Fibroblast of skin of back (primary cell): ENCODE data around the gene DDN.

Experiments used
- DNase-seq: peaks from one replicate; pipeline ENCODE4 v3.0.0-alpha.2; 2013

The DDN gene

DNA sequence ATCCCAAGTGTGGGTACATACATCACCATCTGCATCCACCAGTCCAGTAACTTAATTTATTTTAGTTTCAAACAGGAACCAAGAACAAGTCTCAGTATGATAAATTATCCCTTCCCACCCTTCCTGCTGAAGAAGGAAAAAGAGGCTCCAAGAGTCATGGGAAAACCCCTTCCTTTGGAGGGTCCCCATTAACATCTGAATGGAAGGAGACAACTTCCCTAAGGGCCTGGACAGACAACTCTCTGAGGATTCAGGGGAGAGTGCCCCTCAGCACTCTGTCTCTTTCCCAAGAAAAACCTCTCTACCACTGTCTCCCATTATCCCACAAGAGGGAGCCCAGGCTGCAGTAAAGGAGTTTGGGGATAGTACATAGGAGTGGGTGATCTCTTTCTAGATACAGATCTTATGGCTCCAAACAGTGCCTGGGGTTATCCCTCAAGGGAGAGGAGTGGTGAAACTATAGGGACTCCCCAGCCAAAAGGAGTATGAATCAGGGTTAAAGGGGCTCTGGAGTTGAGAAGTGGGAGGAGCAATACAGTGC lies 33.8 kb downstream of the DDN start:
- DNase-seq: no peak

DNA sequence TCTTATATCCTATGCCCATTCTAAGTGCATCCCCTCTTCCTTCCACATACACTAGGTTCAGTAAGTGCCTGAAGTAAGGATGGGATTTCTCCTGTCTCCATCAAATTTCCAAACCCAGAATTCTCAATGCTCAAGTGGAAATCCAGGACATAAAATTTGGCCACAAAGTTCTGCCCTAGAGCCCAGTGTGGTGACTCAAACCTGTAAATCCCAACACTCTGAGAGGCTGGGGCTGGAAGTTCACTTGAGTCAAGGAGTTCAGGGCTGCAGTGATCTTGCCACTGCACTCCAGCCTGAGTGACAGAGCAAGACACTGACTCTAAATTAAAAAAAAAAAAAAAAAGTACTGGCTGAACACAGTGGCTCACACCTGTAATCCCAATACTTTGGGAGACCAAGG lies 37.4 kb downstream of the DDN start:
- no peak for DNase-seq

DNA sequence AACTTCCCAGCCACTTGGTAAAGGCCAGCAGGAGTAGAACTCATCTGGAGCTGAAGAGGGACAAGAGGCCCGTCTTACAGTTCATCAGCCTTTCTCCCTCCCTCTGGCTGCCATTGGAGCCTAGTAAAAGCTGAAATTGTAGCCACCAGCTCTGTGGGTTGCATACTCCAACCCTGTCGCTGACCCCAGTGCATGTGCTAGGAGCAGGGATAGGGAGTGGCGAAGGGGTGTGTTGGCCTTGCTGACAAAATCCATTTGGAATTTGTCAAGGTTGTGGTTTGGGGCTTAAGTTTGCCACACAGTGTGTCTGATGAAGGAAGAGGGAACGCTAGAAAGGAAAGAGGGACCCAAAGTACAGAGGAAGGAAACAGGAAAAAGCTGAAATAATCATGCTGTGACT lies 37.8 kb downstream of the DDN start:
- DNase-seq: no peak

DNA sequence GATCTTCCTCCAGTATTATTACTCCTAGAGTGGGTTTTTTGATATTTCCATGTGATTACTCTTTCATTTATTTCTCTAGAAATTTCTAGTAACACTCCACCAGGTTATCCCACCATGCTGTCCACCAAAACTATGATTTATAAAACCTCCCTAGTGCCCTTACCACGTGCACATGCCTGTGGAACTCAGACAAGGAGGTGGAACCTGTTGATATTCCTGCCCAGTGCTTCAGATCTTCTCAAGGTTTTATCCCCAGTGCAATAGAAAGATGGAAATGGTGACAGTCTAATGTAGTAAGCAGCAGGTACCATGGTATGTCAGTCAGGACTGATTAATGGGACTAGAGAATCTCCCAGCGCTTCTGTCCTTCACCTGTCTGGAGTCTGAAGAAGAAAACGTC lies 38.3 kb downstream of the DDN start:
- no peak for DNase-seq

DNA sequence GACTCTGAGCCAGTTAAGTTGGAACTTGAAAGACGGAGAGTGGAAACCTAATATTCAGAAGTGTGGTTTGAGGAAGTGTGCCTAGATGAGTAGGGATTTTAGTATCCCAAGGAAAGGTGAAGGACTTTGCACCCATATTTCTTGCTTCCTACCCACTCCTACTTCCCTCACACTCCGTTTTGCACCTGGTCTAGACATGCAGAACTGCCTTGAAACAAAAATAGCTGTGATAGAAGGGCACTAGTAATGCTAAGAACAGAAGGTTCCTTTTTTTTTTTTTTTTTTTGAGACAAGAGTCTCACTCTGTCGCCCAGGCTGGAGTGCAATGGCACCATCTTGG lies 41.2 kb downstream of the DDN start:
- DNase-seq: no peak

DNA sequence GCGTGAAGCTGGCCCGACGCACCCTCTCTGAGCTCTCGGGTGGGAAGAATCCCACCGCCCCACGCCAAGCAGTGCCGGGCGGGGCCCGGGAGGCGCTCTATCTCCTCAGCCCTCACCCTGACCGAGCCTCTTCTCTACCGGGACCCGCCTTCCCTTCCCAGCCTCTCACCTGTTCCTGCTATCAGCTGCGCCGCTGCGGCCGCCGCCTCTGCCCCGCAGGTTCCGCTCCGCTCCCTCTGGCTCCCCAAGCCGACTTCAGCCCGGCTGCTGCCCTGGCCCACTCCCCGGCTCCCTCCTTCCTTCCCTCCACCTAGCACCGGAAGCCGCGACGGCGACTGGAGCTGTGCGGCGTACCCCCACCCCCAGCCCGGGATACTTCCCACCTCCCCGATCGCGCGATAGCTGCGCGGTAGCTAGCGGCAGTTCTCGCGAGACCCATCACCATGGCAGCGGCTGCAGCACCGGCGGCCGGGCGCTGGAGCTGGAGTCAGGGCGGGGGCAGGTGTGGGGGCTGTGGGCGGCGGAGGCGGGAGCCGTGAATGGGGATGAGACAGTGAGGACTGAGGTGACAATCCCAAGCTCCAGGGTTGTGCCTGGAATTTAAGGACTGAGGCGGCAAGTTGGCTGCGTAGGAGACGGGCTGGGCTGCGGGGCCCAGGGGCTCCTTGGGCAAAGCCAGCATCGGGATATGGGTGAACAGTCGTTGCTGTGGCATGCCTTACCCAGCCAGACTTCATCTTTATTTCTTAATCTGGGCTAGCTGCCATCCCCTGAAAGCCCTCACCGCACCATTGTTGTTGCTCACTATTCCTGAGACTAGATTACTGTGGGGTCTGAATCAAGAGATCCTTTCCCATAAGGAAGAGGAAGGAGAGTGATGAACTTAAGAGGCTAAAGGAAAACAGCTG lies 41.8 kb downstream of the DDN start, which contains the start of gene ARF3:
Gene ARF3, minus strand, starts transcription at position 347 of the 908 bp plus-strand sequence. CDS start 16,392 bp downstream, outside the sequence.
- peak; percentile 93 for DNase-seq

DNA sequence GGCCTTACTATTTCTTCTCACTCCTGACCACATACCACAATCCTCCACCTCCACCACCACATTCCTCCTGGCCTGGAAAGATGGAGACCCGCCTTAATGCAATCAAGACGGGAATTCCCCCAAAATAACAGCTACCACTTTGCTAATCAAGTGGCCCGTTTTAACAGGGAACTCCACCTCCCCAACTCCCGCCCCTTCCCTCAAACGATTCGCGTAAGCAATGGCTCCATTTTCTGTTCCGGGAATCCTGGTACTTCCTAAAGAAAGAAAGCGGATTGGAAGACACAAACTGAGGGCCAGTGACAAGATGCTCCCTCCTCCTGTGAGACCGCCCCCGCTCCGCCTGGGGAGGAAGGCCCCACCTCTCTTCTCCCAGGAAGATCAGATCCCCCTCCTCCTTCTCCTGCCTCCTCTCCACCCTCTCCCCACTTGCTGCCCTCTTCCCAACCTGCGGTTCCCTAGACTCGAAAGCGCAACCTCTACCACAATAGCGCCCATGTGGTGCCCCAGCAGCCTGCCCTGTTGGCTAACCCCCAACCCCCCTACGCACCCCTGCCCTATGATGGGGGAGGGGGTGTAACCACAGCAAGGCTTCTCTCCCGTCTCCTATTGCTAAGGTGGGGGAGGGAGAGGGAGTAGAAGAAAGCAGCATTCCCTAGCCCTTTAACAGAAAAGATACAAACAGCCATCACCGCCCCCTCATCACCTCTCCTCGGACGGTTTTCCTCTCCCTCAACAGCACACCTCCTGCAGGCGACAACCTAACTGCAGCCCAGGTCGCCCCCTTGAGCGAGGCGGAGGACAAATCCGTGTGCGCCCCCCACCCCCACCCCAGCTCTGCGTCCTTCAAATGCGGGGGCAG lies 42.7 kb downstream of the DDN start:
- peak; percentile 97 for DNase-seq

DNA sequence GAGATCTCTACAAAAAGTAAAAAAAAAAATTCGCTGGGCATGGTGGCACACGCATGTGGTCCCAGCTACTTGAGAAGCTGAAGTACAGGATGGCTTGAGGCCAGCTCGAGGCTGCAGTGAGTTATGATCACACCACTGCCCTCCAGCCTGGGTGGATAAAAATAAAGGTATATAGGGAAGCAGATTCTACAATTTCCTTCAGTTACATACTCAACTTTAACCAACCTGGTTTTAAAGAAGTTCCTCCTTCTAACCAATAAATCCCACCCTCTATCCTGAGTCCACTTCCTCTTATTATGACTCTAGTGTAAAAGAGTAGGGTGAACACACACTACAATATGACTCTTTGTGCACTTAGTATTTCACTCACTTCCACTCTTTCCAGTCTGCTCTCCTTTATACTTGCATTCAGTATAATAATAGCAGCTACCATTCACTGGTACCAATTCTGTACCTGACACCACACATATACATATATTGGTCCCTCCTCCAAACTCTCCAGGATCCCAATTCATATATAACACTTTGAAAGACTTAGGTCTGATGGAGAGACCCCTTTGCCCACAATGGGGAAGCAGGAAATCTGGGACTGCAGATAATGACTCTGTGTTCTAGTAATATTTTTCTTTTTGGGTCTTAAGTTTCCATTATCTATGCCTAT lies 44.2 kb downstream of the DDN start:
- no peak for DNase-seq

DNA sequence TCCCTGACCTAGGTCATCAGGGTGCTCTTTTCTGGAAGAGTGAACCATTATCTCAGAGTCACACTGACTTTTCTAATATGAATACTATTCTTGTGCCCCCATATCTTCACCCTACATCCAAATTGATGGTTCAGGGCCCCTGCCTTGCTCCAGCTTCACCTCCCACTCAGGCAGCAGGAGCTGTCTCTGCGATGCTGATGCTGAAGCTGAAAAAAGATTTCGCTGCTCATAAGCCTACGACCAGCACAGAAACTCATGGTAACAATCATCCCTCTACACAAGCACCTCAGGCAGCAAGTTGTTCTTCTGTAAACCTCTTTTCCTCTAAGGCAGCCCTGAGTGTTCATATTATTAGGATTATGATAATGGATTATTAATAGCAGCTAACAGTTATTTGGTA lies 45.1 kb downstream of the DDN start:
- DNase-seq: no peak

DNA sequence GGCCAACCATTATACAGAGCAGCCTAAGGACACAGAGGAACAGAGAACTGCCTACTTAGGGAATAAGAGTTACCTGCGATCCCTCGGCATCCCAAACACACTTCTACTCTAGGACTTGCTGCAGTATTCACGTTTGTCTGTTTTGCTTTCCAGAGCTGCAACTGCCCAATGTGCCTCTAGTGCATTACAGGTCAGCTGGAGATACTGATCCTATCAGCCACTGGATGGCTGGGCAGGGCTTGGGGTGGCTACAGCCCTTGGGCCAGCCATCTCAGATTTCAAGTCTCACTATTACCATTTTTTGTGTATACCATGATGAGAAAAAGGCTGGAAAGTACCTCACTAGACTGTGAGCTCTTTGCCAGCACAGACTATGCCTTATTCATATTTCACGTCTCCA lies 46.5 kb downstream of the DDN start:
- no peak for DNase-seq

DNA sequence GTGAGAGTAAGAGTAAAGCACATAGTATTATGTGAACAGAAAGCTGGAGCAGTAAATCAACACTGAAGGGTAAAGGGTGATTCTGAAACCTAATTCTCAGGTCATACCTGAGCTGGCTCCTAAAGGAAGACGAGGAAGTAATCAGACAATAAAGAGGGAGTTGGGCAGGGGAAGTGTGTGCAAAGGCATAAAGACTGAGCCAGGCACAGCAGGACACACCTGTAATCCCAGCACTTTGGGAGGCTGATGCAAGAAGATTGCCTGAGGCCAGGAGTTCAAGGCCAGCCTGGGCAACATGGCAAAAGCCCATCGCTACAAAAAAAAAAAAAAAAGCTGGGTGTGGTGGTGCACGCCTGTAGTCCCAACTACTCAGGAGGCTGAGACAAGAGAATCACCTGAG lies 51.4 kb downstream of the DDN start:
- no peak for DNase-seq

DNA sequence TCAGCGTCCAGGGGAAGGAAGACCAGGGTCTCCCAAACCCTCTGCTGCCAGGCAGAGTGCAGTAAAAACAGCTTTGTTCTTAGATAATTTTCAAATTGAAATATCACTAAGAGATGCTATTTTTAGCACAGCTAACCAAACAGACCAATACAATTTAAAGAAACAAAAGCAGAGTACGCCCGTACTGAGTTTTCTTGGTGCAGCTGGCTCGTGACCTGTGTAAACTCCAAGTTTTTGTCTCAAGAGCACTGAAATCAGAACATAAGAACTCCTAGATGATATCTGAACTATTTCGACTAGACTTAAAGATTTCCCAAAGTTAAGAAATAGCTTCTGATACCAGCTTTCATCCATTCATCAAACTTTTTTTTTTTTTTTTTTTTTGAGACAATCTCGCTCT lies 52.2 kb downstream of the DDN start:
- no peak for DNase-seq

DNA sequence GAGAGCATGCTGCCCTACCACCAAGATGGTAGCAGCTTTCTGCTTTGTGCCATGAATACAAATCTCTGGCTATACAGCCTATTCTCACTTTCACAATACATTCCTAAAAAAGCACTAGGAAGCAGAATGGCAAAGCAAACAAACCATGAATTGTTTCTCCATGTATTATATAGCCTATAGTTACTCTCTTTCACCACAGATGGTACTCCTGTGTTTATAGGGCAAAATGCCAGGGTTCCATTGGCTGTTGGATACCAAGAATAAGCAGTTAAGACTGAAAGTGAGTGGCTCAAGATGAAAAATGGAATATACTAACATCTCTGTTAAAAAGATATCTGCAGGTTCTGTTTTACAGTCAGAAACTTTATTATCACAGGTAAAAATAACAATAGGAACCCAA lies 53.0 kb downstream of the DDN start:
- no peak for DNase-seq
